HG03558 (cell line): ENCODE results near the gene RGS9BP.

Experiments used
- ATAC-seq: cut with Tn5 transposase; IDR thresholded peaks from one replicate; pipeline ENCODE4 v1.9.1; 2021; ENCODE audit warnings: moderate number of reproducible peaks; ENCODE audit not compliant: unreplicated experiment; ENCODE audit errors: extremely low read depth

Gene RGS9BP

GRCh38 chr19:32669310-32669709, 6.3 kb upstream of the RGS9BP start:
- ATAC-seq, result no peak

GRCh38 chr19:32671883-32672593, 3.6 kb upstream of the RGS9BP start:
- no peak for ATAC-seq

DNA sequence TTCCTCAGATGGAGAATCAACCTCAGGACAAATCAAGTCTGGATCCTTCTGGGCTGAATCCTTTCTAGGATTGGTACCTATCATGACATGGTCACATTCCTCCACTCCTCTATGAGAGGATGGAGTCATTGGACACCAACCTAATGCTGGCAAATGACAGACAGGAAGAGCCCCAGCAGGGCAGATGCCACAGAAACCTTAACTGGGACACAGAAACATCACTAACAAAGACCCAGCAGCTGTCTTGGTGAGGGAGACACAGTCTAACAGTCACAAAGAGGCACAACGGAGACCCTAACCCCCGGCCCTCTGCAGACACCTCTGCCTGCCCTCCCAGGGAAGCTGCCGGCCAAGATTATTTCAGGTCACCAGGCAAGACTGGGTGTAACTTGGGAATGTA, 2.8 kb upstream of the RGS9BP start:
- no peak for ATAC-seq

DNA sequence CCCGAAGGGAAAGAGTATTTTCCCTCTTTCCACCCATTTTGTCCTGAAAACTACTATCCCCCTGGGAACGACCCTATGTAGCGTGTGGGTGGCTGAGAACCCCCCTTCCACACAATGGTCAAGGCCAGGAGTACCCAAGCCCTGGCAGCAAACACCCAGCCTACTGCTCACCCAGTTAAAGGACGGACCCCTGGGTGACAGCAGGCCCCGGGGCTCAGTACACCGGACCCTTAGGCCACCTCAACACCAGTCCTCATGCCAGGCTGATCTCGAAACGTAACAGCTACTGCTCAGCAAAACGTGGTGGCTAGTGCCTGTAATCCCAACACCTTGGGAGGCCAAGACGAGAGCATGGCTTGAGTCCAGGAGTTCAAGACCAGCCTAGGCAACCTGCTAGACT, 2.1 kb upstream of the RGS9BP start:
- no peak for ATAC-seq

DNA sequence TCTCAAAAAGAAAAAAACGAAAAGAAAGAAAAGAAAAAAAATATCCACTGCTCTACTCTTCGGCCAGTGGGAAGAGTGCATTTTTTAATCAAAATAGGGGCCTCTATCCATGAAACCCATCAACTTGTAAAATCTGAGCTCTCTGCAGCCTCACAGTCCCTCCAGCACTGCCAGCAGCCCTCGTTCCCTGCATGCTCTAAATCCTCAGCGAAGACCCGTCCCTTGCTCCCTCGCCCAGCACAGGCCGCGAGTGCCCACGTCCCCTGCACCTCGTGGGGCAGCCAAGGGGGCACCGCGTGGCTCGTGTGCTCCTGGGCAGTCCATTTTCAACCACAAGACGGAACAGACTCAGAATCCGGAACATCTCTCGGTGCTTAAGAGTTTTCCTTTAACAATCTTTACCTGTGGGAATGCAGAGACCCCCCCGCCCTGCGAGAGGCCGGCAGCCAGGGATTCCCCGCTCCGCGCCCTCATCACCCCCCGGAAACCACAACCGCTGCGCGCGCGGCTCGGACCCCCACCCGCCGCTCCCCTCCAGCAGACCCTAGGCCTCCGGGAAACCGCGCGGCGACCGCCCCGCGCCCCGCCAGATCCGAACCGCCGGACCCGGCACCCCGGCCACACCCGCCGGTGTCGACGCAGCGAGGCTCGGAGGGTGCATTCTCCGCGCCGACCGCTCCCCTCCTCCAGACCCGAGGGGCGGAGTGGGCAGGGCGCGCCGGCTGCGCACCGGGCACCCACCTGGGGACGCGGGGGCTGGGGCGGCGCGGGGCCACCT, 1.3 kb upstream of the RGS9BP start:
- no peak for ATAC-seq

- ATAC-seq, result peak; percentile 98
Measured at GRCh38 chr19:32674931-32675719, 523 bp upstream of the RGS9BP start, which contains the start of gene ANKRD27. ANKRD27 (minus strand) TSS chr19:32675180; CDS start chr19:32659015, 16,165 bp downstream.

- ATAC-seq, result no peak
Measured at GRCh38 chr19:32676186-32676894, 692 bp downstream of the RGS9BP start.

DNA sequence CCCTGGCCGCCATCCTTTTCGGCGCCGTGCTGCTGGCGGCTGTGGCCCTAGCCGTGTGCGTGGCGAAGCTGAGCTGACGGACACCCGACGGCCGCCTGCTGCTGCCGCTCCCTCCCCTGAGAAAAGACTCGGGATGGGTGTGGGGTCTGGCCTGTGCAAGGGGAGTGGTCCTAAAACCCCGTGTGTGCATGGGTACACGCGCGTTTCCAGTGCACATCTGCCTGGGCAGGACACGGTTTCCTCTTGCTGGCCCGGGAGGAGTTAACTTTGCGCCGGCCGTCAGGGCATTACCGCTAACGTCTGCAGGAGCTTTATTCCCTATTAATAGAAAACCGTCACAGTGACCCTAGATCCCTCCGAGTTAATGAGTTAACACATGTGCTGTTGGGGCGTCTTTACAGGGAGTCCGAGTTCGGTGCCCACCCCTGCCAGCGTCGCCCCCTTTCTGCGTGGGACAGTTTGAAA, 1.3 kb downstream of the RGS9BP start:
- ATAC-seq, result no peak

- no peak for ATAC-seq
Measured at GRCh38 chr19:32677657-32678056, 2.0 kb downstream of the RGS9BP start.

GRCh38 chr19:32680986-32681385, 5.3 kb downstream of the RGS9BP start:
- ATAC-seq, result no peak

GRCh38 chr19:32682317-32682716, 6.7 kb downstream of the RGS9BP start:
- ATAC-seq, result no peak

DNA sequence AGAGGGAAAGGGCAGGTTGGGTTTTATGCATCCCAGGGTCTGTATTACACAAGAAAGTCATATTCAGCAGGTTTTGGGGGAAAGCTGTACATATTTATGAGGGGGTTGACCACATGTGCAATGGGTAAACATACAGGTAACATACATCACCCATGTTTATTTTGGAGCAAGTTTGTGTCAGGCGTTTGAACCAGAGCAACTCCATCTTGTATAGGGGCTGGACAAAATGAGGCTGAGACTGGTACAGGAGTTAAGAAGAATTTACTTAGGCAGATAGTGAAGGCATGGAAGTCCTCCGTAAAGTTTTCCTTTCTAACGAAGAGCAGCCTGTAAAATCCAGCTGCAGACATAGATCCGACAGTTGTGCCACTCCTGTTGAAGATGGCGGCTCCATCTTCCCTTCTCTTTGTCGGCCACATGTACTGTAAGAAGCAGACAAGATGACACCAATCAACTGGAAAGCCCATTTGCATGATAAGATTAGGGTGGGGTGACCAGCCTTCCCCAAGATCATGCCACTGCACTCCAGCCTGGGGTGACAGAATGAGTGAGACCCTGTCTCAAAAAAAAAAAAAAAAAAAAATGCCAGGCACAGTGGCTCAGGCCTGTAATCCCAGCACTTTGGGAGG, 11.3 kb downstream of the RGS9BP start:
- no peak for ATAC-seq

DNA sequence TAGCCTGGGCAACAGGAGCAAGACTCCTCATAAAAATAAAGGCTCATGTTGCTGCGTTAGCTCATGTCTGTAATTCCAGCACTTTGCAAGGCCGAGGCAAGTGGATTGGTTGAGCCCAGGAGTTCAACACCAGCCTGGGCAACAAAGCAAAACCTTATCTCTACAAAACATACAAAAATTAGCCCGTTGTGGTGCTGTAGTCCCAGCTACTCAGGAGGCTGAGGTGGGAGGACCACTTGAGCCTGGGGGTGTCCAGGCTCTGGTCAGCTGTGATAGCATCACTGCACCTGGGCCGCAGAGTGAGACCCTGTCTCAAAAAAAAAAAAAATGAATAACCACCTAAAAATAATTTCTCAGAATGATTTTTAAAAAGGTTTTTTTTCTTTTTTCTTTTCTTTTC, 12.0 kb downstream of the RGS9BP start:
- ATAC-seq, result no peak

GRCh38 chr19:32688311-32688710, 12.7 kb downstream of the RGS9BP start:
- ATAC-seq, result no peak

DNA sequence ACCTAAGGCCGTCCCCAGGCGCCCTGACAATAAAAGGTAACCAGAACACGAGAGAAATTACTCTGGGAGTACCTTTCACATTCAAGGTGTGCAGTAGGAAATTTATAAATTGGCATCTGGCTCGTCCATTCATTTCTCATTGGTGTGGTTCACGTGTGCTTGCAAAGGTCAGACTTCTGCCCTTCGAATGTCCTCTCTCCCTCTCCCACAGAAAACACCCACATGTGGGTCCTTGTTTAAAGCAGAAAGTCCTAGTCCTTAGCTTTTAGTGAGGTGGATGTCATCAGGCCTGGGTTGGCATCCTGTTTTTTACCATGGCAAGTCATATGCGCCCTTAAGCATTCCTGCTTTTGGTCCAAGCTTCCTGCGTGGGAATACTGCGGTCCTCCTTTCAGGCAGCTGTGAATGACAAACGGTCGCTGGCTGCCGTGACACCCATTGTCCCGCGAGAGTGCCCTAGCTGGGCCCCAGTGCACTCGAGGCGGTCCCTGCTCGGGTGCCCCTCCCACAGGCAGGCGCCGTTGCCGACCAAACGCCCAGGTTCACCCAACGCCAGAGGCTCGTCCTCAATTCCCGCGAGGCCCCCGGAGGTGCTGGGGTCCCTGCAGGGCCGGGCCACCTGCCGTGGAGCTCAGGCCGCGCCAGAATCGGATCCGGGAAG, 15.8 kb downstream of the RGS9BP start, which contains the start of gene NUDT19:
NUDT19 (plus strand) TSS at position 531 of the 661 bp plus-strand sequence. CDS start 140 bp downstream, outside the sequence.
- ATAC-seq, result peak; percentile 53

DNA sequence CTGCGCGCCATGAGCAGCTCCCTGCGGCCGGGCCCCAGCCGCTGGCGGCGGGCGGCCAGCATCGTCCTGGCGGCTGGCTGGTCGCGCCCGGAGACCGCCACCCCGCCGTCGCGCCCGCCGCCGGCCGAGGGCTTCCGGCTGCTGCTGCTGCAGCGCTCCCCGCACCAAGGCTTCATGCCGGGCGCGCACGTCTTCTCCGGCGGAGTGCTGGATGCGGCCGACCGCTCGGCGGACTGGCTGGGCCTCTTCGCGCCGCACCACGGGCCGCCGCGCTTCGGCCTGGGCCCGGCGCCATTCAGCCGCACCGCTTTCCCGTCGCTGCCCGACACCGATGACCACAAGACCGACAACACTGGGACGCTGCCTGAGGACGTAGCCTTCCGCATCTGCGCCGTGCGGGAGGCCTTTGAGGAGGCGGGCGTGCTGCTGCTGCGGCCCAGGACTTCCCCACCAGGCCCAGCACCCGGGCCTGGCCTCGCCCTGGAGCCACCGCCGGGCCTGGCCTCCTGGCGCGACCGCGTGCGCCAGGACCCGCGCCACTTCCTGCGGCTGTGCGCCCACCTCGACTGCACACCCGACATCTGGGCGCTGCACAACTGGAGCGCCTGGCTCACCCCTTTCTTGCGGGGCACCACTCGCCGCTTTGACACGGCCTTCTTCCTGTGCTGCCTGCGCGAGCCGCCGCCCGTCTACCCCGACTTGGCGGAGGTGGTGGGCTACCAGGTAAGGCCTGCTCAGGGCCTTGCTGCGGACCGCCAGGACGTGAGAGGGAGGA, 16.5 kb downstream of the RGS9BP start:
- peak; percentile 29 for ATAC-seq

- no peak for ATAC-seq
Measured at GRCh38 chr19:32692727-32693061, 17.0 kb downstream of the RGS9BP start.
